Common myeloid progenitor, CD34-positive (primary cell): ENCODE measurements around the gene ERMP1.

Experiments
- CTCF ChIA-PET: fragments of 350-600 bp; sonication (Branson Sonifier 250); formaldehyde crosslinking; loops from one replicate; lab custom pipeline; 2021; ENCODE audit warnings: antibody characterized with exemption; lab: Charles Lee
- POLR2A ChIA-PET: fragments of 350-600 bp; sonication (Branson Sonifier 250); formaldehyde crosslinking; loops from one replicate; lab custom pipeline; 2021; ENCODE audit warnings: antibody characterized with exemption; lab: Charles Lee
- DNase-seq, 3 donors: peaks; one replicate each; pipeline versions ENCODE4 v3.0.0 to v3.0.0-alpha.2; 2013
- H3K27ac ChIP-seq, 2 experiments: 1 replicate in 1 of 2; 2 replicates in 1 of 2; pipeline ENCODE4 v1.7.0; 2013; ENCODE audit warnings: inconsistent platforms in 2 of 2, low read length in 2 of 2, mild to moderate bottlenecking in 2 of 2, low read depth in 1 of 2, moderate library complexity in 1 of 2; ENCODE audit not compliant: severe bottlenecking in 2 of 2, insufficient read depth in 1 of 2, poor library complexity in 1 of 2
- H3K27me3 ChIP-seq, 5 experiments: replicated peaks in 2 of 5; 1 replicate in 3 of 5; 2 replicates in 2 of 5; pipeline versions ENCODE4 v1.6.1 to v1.7.0; 2013; ENCODE audit warnings: low read length in 4 of 5, mild to moderate bottlenecking in 2 of 5, moderate library complexity in 2 of 5, inconsistent platforms in 1 of 5; ENCODE audit not compliant: insufficient read depth in 5 of 5, control insufficient read depth in 4 of 5
- H3K36me3 ChIP-seq, 4 experiments: 1 replicate in 2 of 4; 2 replicates in 2 of 4; pipeline versions ENCODE4 v1.6.1 to v1.7.0; 2013; ENCODE audit warnings: low read length in 3 of 4, control low read depth in 1 of 4, mild to moderate bottlenecking in 1 of 4; ENCODE audit not compliant: control insufficient read depth in 4 of 4, insufficient read depth in 4 of 4
- H3K4me1 ChIP-seq, 4 experiments: 1 replicate in 3 of 4; 2 replicates in 1 of 4; pipeline versions ENCODE4 v1.6.1 to v1.7.1; 2013; ENCODE audit warnings: low read length in 3 of 4, mild to moderate bottlenecking in 3 of 4, control low read depth in 1 of 4, inconsistent platforms in 1 of 4, moderate library complexity in 1 of 4; ENCODE audit not compliant: control insufficient read depth in 4 of 4, insufficient read depth in 4 of 4; ENCODE audit errors: control extremely low read depth in 1 of 4
- H3K4me3 ChIP-seq, 7 experiments: 1 replicate in 4 of 7; 2 replicates in 3 of 7; pipeline versions ENCODE4 v1.5.1 to v1.7.0; 2013; ENCODE audit warnings: mild to moderate bottlenecking in 7 of 7, low read length in 6 of 7, moderate library complexity in 6 of 7, inconsistent platforms in 2 of 7, low read depth in 2 of 7, control low read depth in 1 of 7; ENCODE audit not compliant: insufficient read depth in 4 of 7, control insufficient read depth in 1 of 7; ENCODE audit errors: extremely low read depth in 1 of 7
- H3K9me3 ChIP-seq, 5 experiments: 1 replicate in 4 of 5; 2 replicates in 1 of 5; pipeline versions ENCODE4 v1.6.1 to v1.7.1; 2013; ENCODE audit warnings: low read length in 4 of 5, mild to moderate bottlenecking in 2 of 5, inconsistent platforms in 1 of 5, low read depth in 1 of 5, moderate library complexity in 1 of 5; ENCODE audit not compliant: control insufficient read depth in 4 of 5, insufficient read depth in 2 of 5; ENCODE audit errors: control extremely low read depth in 1 of 5
- WGBS: methylation state at CpG from one replicate; pipeline ENCODE4 v1.1.5; 2013; ENCODE audit not compliant: insufficient coverage; 5-methylcytosine and 5-hydroxymethylcytosine counted together

ERMP1 gene

GRCh38 chr9:5815461-5815860 lies 17.5 kb downstream of the ERMP1 start:
- peaks cover 0 to 8% (median 0%) of the 10 kb centered on the region in 4 experiments for H3K4me1 ChIP-seq
- no CpG with 5 or more reads among the region's 1 CpG for WGBS
- peaks cover 11 to 71% (median 42%) of the 10 kb centered on the region in 4 experiments for H3K36me3 ChIP-seq
- no peak overlapping the region for H3K27ac ChIP-seq
- H3K4me3 ChIP-seq = no peak overlapping the region
- DNase-seq = no peak
- CTCF ChIA-PET = no interaction called here
- H3K9me3 ChIP-seq = no peaks in the 10 kb centered on the region
- POLR2A ChIA-PET = no interaction called here
- H3K27me3 ChIP-seq = no peaks in the 10 kb centered on the region

- Histone ChIP-seq H3K9me3 (no peaks in the 10 kb centered on the region), H3K4me3 (no peak overlapping the region), H3K27me3 (no peaks in the 10 kb centered on the region), H3K27ac (no peak overlapping the region), H3K36me3 (peaks cover 17 to 71% (median 43%) of the 10 kb centered on the region in 4 experiments), H3K4me1 (peaks cover 0 to 8% (median 0%) of the 10 kb centered on the region in 4 experiments)
- WGBS = 100% methylated on average over 1 of the region's 3 CpGs
- no peak for DNase-seq
- CTCF ChIA-PET = no interaction called here
- POLR2A ChIA-PET = no interaction called here
Observed at GRCh38 chr9:5813824-5814223, 19.1 kb downstream of the ERMP1 start.

GRCh38 chr9:5811751-5812150 lies 21.2 kb downstream of the ERMP1 start:
- CTCF ChIA-PET = interaction anchor here (0.8 to 1.2 kb wide), 4 partner anchors 74 to 163 kb away, joined by 3 to 4 read pairs (median 3); no protein-coding TSS in a partner anchor
- Histone ChIP-seq H3K4me1 (no peaks in the 10 kb centered on the region), H3K4me3 (no peak overlapping the region), H3K9me3 (no peaks in the 10 kb centered on the region), H3K36me3 (peaks cover 25 to 71% (median 45%) of the 10 kb centered on the region in 4 experiments), H3K27ac (peak overlapping the region in 1 of 2 experiments; percentile 6), H3K27me3 (no peaks in the 10 kb centered on the region)
- WGBS = 80% methylated on average over 1 of the region's 1 CpG
- POLR2A ChIA-PET = no interaction called here
- no peak for DNase-seq

GRCh38 chr9:5805478-5805877 lies 27.4 kb downstream of the ERMP1 start:
- Histone ChIP-seq H3K9me3 (no peaks in the 10 kb centered on the region), H3K36me3 (peaks cover 17 to 70% (median 49%) of the 10 kb centered on the region in 4 experiments), H3K27ac (no peak overlapping the region), H3K4me1 (peaks cover 0 to 9% (median 0%) of the 10 kb centered on the region in 4 experiments), H3K4me3 (no peak overlapping the region), H3K27me3 (no peaks in the 10 kb centered on the region)
- CTCF ChIA-PET = interaction anchor here (2.0 kb wide), 1 partner anchor 94 kb away, joined by 5 read pairs; no protein-coding TSS in a partner anchor
- POLR2A ChIA-PET = interaction anchor here (0.7 kb wide), 1 partner anchor 28 kb away, joined by 3 read pairs; the partner anchor contains the start of gene ERMP1
- DNase-seq = no peak
- WGBS = 100% methylated on average over 1 of the region's 3 CpGs

GRCh38 chr9:5801739-5802113 lies 31.2 kb downstream of the ERMP1 start:
- Histone ChIP-seq H3K36me3 (peaks cover 8 to 62% (median 34%) of the 10 kb centered on the region in 4 experiments), H3K4me1 (peaks cover 3 to 13% (median 4%) of the 10 kb centered on the region in 4 experiments), H3K27ac (no peak overlapping the region), H3K9me3 (no peaks in the 10 kb centered on the region), H3K27me3 (no peaks in the 10 kb centered on the region), H3K4me3 (no peak overlapping the region)
- ChIA-PET POLR2A (interaction anchor here (0.6 kb wide), 1 partner anchor 768 kb away, joined by 3 read pairs; no protein-coding TSS in a partner anchor), CTCF (interaction anchor here (1.6 to 5.0 kb wide), 5 partner anchors 29 to 253 kb away, joined by 4 to 31 read pairs (median 5); no protein-coding TSS in a partner anchor)
- 100% methylated on average over 3 of the region's 3 CpGs for WGBS
- no peak for DNase-seq

GRCh38 chr9:5800969-5801738 lies 31.8 kb downstream of the ERMP1 start:
- Histone ChIP-seq H3K27ac (no peak overlapping the region), H3K9me3 (no peaks in the 10 kb centered on the region), H3K27me3 (no peaks in the 10 kb centered on the region), H3K4me3 (no peak overlapping the region), H3K36me3 (peaks cover 12 to 64% (median 37%) of the 10 kb centered on the region in 4 experiments), H3K4me1 (peaks cover 3 to 13% (median 4%) of the 10 kb centered on the region in 4 experiments)
- ChIA-PET POLR2A (interaction anchor here (0.6 kb wide), 1 partner anchor 768 kb away, joined by 3 read pairs; no protein-coding TSS in a partner anchor), CTCF (interaction anchor here (0.7 to 5.0 kb wide), 8 partner anchors 28 to 250 kb away, joined by 3 to 31 read pairs (median 4); no protein-coding TSS in a partner anchor)
- no peak for DNase-seq
- WGBS = no CpG with 5 or more reads among the region's 4 CpGs
